Measurements from ENCODE around the gene CHMP3.

DNA sequence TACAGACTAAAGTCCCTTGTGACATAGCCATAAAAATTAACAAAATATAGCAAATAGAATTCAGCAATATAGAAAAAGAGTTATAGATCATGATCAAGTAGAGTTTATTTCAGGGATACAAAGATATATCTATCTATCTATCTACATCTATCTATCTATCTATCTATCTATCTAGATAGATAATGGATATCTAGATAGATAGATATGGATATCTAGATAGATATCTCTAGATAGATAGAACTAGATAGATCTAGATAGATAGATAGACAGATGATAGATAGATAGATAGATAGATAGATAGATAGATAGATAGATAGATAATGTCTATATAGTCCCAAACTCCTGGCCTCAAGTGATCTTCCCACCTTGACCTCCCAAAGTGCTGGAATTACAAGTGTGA is 17.3 kb upstream of the CHMP3 start:
- no peak for TF ChIP-seq POLR2A (IDR thresholded peaks at IDR 0.05)
- TF ChIP-seq, protein P1, sequence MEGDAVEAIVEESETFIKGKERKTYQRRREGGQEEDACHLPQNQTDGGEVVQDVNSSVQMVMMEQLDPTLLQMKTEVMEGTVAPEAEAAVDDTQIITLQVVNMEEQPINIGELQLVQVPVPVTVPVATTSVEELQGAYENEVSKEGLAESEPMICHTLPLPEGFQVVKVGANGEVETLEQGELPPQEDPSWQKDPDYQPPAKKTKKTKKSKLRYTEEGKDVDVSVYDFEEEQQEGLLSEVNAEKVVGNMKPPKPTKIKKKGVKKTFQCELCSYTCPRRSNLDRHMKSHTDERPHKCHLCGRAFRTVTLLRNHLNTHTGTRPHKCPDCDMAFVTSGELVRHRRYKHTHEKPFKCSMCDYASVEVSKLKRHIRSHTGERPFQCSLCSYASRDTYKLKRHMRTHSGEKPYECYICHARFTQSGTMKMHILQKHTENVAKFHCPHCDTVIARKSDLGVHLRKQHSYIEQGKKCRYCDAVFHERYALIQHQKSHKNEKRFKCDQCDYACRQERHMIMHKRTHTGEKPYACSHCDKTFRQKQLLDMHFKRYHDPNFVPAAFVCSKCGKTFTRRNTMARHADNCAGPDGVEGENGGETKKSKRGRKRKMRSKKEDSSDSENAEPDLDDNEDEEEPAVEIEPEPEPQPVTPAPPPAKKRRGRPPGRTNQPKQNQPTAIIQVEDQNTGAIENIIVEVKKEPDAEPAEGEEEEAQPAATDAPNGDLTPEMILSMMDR (IDR thresholded peaks at IDR 0.05): no peak

All from testis (tissue), 2 donors.